ENCODE measurements around the gene DDX54.

- TF ChIP-seq CTCF (IDR thresholded peaks at IDR 0.05): no peak
- no peak for TF ChIP-seq ZFX (IDR thresholded peaks at IDR 0.05; ENCODE audit: borderline replicate concordance)
These were observed 36.9 kb upstream of the DDX54 start for GRCh38 chr12:113221997-113222729.

All from 22Rv1 (cell line).